KOPT-K1 (cell line): ENCODE measurements around the gene PIGT.

ENCODE experiments used
- H3K27ac ChIP-seq: fragments of 200-600 bp; sonication (generic); 2 replicates; pipeline ENCODE4 v1.5.1; 2016; ENCODE audit warnings: antibody characterized with exemption, mild to moderate bottlenecking, low read depth, low read length; ENCODE audit not compliant: poor library complexity, severe bottlenecking
- H3K36me3 ChIP-seq: fragments of 200-600 bp; sonication (generic); 2 replicates; pipeline ENCODE4 v1.5.1; 2017; ENCODE audit warnings: antibody characterized with exemption, mild to moderate bottlenecking, low read length, moderate library complexity; ENCODE audit not compliant: insufficient read depth
- H3K9me3 ChIP-seq: fragments of 200-600 bp; sonication (generic); 2 replicates; pipeline ENCODE4 v1.5.1; 2017; ENCODE audit warnings: antibody characterized with exemption, low read length, mild to moderate bottlenecking; ENCODE audit not compliant: insufficient read depth, poor library complexity, severe bottlenecking

Gene PIGT

GRCh38 chr20:45390931-45391330, 25.0 kb upstream of the PIGT start:
- Histone ChIP-seq H3K36me3 (no peaks in the 10 kb centered on the region), H3K27ac (no peak overlapping the region)

GRCh38 chr20:45391559-45391958, 24.4 kb upstream of the PIGT start:
- H3K27ac ChIP-seq = no peak overlapping the region
- no peaks in the 10 kb centered on the region for H3K36me3 ChIP-seq
- H3K9me3 ChIP-seq = no peaks in the 10 kb centered on the region

More at GRCh38 chr20:45390931-45391330, 25.0 kb upstream of the PIGT start:
- H3K9me3 ChIP-seq = no peaks in the 10 kb centered on the region

DNA sequence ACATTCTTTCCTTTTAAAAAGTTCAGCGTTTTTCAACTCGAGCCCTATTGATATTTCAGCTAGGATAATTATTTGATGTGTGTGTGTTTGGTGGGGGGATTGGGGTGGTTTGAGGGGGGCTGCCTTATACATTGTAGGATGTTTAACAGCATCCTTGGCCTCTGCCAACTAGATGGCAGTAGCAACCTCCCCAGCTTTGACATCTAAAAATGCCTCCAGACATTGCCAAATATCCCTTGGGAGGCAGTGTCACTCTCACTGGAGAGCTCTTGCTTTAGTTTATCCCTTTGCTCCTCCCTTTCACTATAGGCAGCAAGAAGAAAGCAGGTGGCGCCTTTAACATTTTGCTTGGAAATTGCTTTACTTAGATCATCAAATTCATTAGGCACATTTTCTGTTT, 23.2 kb upstream of the PIGT start:
- no peaks in the 10 kb centered on the region for H3K9me3 ChIP-seq
- H3K27ac ChIP-seq = no peak overlapping the region

DNA sequence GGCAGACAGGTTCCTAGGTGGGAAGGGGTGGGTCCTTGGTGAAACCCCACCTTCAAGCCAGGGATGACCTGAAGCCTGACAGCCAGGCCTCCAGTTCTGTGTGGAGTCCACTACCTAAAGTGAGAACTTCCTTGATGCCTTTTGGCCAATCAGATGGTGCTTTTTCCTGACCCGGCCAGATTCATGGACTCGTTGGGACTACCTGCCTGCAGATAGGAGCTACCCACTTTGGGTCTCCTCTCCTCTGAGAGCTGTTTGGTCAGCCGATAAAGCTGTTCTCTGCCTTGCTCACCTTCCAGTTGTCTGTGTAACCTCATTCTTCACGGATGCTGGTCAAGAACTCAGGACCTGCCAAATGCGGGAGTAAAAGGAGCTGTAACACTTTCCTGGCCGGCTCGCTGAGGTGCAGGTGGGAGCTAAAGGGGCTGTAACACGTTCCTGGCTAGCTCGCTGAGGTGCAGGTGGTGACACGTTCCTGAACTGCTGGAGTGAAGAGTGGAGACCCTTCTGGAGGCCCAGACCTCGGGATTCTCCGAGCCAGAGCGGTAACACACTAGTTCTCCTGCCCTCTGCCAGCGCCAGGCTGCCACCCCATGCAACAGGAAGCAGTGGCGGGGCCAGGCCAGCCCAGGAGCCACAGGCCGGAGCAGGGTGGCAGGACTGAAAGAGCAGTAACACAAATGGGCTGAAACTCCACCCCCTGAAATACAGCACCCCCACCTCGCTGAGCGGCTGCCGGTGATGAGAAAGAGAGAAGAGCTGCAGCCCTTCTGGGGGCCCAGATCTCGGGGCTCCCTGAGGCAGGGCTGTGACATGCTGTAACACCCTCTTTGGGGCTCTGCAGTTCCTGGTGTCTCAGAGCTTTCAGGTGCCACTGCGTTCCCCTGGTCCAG, 21.5 kb upstream of the PIGT start:
- Histone ChIP-seq H3K9me3 (peaks cover 3% of the 10 kb centered on the region), H3K36me3 (no peaks in the 10 kb centered on the region), H3K27ac (no peak overlapping the region)

More for the DNA sequence above, 23.2 kb upstream of the PIGT start:
- H3K36me3 ChIP-seq = no peaks in the 10 kb centered on the region

DNA sequence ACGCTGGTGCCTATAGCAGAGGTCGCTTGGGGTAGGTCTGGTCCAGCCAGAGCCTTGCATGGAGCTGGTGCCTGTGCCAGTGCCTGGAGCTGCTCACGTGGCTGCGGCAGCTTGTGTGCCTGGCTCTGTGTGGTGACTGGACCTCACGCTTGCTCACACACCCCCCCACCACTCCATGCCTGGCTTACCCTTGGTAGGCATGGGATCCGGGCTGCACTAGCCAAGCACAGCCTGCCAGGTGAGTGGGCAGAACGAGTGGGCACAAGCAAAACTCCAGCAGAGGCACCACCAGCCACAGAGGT, 20.9 kb upstream of the PIGT start:
- Histone ChIP-seq H3K27ac (no peak overlapping the region), H3K36me3 (no peaks in the 10 kb centered on the region), H3K9me3 (peaks cover 9% of the 10 kb centered on the region)

- peaks cover 34% of the 10 kb centered on the region for H3K9me3 ChIP-seq
- H3K27ac ChIP-seq = no peak overlapping the region
- H3K36me3 ChIP-seq = no peaks in the 10 kb centered on the region
Measured at GRCh38 chr20:45399018-45399417, 16.9 kb upstream of the PIGT start.

DNA sequence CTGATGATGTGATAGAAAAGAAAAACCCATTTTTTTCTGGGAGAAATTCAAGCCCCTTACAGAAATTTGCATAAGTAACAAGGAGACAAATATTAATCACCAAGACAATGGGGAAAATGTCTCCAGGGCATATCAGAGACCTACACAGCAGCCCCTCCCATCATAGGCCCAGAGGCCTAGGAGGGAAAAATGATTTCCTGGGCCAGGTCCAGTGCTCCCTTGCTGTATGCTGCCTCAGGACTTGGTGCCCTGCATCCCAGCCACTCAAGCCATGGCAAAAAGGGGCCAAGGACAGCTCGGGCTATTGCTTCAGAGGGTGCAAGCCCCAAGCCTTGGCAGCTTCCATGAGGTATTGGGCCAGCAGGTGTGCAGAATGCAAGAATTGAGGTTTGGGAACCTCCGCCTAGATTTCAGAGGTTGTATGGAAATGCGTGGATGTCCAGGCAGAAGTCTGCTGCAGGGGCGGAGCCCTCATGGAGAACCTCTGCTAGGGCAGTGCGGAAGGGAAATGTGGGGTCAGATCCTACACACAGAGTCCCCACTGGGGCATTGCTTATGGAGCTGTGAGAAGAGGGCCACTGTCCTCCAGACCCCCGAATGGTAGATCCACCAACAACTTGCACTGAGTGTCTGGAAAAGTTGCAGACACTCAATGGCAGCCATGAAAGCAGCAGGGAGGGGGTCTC, 15.5 kb upstream of the PIGT start:
- Histone ChIP-seq H3K36me3 (no peaks in the 10 kb centered on the region), H3K9me3 (peaks cover 34% of the 10 kb centered on the region)

DNA sequence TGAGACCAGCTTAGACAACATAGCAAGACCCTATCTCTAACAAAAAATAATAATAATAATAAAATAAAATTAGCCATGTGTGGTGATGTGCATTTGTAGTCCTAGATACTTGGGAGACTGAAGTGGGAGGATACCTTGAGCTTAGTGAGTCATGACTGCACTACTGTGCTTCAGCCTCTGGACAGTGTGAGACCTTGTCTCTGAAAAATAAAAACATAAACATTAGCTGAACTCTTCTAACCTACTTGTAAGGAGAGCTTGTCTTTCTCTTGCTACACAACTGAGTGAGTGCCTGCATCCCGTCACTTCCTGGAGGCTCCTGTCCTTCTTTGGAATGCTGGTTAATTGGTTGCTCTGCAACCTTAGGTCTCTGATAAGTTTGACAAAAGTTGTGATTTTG, 13.0 kb upstream of the PIGT start:
- H3K36me3 ChIP-seq = no peaks in the 10 kb centered on the region

More for the DNA sequence above, 15.5 kb upstream of the PIGT start:
- H3K27ac ChIP-seq = no peak overlapping the region

DNA sequence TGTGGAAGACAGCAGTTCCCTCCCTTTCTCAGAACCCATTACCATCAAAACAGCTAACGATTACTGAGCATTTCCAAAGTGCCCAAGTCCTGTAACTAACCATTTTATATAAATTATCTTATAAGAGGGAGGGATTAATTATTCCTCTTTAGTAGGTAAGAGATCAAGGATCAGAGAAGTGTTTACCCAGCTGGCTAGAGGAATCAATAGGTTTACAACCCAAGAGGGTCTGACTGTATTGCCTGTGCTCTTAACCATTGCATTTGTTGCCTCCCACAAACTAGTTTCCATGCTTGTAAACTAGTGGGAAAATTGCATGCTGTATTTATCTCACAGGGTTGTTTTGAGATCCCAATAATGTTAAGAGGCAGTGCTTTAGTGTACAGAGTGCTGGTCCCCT, 11.5 kb upstream of the PIGT start:
- Histone ChIP-seq H3K36me3 (no peaks in the 10 kb centered on the region), H3K27ac (no peak overlapping the region), H3K9me3 (peaks cover 32% of the 10 kb centered on the region)

More for the DNA sequence above, 13.0 kb upstream of the PIGT start:
- Histone ChIP-seq H3K27ac (no peak overlapping the region), H3K9me3 (peaks cover 34% of the 10 kb centered on the region)

DNA sequence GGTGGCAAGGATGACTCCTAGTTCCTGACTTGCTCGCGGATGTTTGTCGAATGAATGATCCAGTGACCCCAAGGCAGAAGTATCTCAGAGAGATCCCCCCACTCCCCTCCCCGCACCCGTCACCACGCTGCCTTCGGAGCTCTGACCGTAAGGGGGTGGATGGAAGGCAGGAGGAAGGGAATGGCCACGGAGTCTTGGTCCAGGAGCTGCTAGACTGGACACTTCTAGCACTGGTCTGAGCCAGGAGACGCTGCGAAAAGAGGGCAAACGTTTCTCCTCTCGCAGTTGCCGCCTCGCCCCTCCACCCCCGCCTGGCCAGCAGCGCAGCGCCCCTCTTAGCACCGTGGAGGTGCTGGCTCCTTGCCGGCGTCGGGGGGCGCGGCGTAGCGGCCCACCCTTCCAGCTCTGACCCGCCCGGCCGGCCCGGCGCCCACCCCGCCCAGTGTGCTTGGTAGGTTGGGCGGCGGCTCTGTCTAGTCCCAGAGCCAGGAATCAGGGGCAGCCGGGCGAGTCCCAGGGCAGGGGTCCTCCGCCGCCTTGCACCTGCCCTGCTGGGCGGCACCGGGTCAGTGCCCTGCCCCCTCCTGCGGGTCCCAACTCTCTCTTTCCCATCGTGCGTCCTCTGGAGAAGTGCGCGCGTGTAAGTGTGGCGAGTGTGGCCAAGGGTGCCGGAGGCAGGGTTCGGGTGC, 10.2 kb upstream of the PIGT start:
- H3K36me3 ChIP-seq = no peaks in the 10 kb centered on the region
- H3K9me3 ChIP-seq = peaks cover 19% of the 10 kb centered on the region
- no peak overlapping the region for H3K27ac ChIP-seq

DNA sequence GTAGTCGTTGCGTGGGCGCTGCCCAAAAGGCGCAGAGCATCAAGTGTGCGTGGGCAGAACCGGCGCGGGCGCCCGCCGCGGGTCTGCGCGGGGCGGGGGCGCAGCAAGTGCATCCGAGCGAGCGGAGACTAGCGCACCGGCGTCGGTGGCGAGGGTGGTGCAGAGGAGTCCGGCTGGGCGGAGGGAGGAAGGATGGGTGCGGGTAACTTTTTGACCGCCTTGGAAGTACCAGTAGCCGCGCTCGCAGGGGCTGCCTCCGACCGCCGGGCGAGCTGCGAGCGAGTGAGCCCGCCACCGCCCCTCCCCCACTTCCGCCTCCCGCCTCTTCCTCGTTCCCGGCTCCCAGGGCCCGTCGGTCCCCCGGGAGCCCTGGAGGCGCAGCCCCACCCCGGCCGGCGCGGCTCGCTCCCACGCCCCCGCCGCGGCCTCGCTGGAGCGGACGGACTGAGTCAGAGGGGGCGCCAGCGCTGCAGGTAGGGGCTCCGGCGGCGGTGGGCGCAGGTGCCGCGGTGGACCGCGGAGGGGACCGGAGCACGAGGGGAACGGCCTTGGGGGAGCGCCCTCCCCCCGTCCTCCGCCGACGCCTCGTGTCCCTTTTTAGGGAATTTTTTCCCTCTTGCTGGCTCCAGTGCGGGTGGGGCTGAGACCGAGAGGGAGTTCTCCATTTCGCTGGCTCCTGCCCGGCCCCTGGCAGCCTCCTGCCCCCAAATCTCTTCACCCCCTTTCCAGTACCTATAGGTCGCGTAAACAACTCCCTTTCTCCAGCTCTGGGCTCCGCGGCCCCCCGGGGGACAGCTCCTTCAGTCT, 9.5 kb upstream of the PIGT start:
- Histone ChIP-seq H3K36me3 (no peaks in the 10 kb centered on the region), H3K9me3 (peaks cover 11% of the 10 kb centered on the region), H3K27ac (no peak overlapping the region)

DNA sequence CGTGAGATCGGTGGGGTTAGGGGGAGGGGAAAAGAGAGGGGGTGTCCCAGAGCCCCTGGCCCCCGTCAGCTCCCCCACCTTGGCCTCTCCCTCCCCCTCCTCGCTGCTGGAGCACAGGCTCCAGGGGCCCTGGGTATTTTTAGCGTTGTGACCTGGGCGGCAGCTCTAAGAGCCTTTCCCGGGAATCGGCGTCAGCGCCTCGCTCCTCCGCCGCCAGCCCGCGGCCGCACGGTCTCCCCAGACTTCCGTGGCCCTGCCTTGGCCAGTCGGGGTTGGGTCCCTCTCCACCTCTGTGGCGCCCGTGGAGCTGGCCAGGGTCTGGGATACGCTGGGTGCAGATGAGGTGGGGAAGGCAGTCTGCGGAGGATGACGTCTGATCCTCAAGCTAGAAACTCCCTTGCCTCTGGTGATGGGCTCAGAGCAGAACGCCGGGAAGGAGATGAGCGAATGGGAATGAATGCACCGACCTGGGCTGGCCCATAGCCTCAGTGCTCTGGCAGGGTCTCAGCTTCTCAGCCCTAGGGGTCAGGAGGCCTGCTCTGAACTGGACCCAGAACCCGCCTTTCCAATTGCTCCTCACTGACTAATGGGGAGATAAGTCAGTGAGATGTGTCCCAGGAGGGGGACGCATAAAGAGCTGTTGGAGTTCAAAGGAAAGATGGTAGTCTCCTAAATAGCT, 8.7 kb upstream of the PIGT start:
- H3K36me3 ChIP-seq = no peaks in the 10 kb centered on the region
- peaks cover 4% of the 10 kb centered on the region for H3K9me3 ChIP-seq
- no peak overlapping the region for H3K27ac ChIP-seq

DNA sequence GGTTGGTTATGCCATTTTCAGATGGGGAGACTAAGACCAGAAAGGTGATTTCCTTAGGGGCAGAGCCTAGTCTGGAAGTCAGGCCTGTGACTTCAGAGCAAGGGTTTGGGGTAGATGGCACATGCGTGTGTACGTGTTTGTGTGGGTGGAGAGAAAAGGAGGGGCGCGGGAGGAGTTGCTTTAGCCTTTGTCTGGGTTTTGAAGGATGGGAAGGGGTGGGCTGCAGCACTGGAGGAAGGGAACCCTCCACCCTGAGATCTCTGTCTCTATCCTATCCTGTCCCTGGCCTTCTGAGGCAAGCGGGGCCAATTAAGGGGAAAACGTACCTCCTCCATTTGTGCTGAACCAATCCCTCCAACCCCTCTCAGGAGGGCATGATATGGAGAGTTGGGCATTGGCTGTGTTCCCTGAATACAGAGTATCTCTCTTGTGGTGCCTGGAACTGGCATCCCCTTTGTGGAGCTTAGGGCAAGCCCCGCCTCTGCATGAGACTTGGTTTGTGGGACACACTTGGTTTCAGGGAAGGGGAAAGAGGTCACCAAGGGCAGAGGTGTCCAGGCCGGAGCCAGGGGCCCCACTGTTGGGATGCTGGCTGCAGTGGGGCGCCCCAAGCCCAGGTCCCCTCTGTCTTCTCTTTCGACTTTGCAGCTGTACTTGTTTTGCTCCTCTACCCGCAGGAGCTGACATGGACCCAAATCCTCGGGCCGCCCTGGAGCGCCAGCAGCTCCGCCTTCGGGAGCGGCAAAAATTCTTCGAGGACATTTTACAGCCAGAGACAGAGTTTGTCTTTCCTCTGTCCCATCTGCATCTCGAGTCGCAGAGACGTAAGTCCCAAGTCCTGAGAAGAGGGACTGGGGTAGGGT, 7.9 kb upstream of the PIGT start, which contains the start of gene DBNDD2:
Gene DBNDD2 (plus strand): TSS at position 507 of the 863 bp plus-strand sequence. CDS start 179 bp downstream, at position 686.
- Histone ChIP-seq H3K36me3 (no peaks in the 10 kb centered on the region), H3K9me3 (no peaks in the 10 kb centered on the region), H3K27ac (no peak within 1 kb of the TSS)
